Stimulated activated CD8-positive, alpha-beta memory T cell treated with anti-CD3 and anti-CD28 coated beads, Interleukin-12 subunit alpha, Interleukin-12 subunit beta, amount 100 ng/mL, for 1 hour (primary cell): ENCODE results near the gene CCDC78.

ENCODE experiments used
- DNase-seq: peaks from one replicate; pipeline ENCODE4 v3.0.0-alpha.2; 2020; ENCODE audit warnings: low read depth

The CCDC78 gene

DNA sequence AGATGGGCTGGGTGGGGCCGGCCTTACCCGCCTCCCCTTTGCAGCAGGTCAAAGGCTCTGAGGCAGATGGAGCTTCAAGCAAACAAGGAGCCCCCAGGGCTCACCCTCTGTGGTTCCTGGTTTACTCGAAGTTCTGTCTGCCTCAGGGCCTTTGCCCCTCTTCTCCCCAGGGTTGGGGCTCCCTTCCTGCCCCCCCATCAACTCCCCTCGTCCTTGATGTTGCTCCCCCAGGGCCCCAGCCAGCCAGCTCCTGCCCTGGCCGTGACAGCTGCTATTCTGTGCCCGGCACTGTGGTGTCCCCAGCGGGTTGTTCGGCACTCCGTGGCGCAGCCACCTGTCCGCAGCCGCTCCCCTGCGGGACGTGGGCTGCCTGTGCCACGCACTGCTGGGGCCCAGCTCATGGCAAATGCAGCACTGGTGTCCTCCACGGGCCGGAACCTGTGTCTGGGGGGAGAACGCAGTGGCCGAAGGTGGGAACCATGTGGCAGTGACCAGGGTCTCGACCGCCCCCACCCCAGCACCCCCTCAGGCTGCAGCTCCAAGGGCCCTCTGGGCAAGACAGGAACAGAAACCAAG lies 15.7 kb downstream of the CCDC78 start:
- no peak for DNase-seq

GRCh38 chr16:709566-710499 lies 16.4 kb downstream of the CCDC78 start:
- no peak for DNase-seq

DNA sequence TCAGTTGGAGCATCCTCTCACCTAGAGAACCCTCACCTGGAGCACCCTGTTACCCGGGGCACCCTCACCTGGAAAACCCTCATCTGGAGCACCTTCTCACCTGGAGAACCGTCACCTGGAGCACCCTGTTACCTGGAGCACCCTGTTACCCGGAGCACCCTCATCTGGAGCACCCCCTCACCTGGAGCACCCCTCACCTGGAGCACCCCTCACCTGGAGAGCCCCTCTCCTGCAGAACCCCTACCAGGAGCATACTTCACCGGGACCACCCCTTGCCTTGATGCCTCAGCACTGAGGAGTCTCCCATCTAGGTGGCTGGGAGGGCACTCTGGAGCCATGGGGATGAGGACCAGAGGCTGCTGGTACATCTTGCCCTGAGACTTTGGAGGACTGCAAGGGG lies 17.3 kb downstream of the CCDC78 start:
- DNase-seq: no peak

DNA sequence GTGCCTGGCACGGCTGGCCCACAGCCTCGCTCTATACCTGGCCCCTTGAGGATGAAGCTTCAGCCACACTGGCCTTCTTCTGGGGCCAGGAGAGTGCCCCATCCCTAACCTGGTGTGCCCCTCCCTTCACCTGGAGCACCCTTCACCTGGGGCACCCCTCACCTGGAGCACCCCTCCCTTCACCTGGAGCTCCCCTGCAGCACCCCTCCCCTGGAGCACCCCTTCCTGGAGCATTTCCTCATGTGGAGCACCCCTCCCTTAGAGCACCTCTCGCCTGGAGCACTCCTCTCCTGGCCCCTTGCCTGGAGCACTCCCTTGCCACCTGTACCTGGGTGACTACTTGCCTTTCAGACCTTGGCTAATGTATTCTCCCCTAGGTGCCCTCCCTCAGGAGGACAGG lies 18.2 kb downstream of the CCDC78 start:
- no peak for DNase-seq

GRCh38 chr16:707062-707538 lies 19.1 kb downstream of the CCDC78 start:
- no peak for DNase-seq

DNA sequence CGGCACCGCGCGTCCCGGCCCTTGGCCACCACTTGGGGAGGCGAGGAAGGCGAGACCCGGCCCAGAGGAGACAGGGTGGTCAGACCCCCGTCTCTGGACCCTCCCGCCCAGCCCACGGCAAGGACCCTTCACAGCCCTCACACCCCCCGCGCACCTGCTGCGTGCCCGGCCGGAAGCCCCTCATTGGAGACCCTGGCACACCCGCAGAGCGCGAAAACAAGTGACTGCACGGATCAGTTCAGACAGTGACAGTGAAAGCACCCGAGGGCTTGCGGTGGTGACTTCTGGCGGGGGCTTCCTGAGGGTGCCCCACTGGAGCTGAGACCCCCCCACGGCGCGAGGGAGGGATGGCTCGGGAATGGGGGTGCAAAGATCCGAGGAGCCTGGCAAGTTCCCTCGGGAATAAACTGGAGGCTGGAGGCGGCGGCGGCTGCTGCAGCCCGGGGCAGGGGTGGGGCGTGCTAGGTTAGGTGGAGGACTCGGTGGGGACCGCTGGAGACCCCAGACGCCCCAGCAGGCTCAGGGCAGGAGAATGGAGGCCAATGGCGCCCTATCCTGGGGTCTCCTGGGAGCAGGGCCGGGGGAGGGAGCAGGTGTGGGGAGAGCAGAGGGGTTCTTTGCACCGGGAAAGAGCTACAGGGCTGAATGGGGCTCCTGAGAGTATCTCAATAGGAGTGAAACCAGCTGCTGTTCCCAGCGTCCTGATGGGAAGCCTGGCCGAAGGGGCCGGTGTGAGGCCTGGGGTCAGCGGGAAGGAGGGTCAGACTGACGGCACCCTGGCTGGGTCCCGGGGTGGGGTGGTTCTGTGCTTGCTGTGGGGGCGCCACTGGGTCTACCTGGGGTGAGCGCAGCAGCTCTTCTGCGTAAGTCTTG lies 19.8 kb downstream of the CCDC78 start:
- DNase-seq: no peak

GRCh38 chr16:705431-706188 lies 20.6 kb downstream of the CCDC78 start, which contains the start of gene FBXL16:
Gene FBXL16, minus strand, starts transcription at chr16:705801. Its CDS starts 8,396 bp downstream, at chr16:697405.
- no peak for DNase-seq

GRCh38 chr16:704552-705380 lies 21.5 kb downstream of the CCDC78 start:
- no peak for DNase-seq

- DNase-seq: no peak
Measured at GRCh38 chr16:704047-704446, 22.2 kb downstream of the CCDC78 start.

- DNase-seq: no peak
Measured at GRCh38 chr16:703406-703805, 22.8 kb downstream of the CCDC78 start.

DNA sequence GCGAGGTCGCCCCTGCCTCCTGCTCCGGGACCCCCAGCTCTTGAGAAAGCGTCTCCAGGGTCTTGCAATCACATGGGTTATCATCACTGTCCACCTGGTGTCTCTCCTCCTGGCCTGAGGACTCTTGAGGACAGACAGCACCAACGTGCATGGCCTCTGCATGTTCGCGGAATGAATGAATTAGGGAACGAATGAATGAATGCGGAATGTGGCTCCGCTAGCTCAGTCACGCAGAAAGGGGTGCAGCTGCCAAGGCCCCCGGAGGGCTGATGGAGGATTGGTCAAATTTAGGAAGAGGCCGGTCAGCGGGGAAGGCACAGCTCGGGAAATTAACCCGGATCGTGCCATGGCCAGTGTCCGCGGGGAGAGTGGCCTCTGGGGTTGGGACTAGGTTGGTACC lies 23.9 kb downstream of the CCDC78 start:
- DNase-seq: no peak

DNA sequence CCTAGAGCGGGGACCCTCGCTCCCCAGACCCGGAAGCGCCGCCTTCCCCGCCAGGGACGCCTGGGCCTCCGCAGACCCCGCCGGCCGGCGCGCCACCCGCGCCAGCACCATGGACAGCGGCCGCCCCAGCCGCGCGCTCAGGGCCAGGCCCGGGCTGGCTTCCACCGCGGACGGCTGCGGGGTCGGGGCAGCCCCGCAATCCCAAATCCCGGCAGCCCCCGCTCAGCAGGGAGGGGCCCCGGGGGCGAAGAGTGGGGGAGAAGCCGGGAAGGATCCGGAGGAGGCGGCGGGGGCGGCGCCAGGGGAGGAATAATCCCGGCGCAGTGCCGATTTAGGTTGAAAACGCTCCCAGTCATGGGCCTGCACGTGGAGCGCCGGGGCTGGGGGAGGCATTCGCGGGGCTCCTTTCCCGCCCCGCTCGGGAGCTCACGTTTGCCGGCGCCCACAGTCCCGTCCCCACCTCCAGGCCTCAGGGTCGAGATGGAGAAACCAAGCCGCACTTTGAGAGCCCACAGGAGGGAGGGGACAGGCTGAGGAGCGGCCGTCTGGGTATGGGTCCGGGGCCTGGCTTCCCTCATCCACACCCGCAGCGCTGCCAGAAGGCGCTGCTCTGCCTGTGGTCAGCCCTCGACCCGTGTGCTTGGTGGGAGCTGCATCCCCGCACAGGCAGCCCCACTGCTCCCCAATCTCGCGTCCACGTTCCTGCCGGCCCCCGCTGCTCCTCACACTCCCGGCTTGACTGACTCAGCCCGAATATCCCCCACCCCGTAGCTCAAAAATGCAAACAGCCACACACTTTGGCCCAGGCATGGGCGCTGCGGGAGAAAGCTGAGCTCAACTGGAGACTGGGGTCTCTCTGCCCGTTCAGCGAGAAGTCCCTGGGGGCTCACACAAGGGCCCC lies 25.3 kb downstream of the CCDC78 start:
- no peak for DNase-seq

DNA sequence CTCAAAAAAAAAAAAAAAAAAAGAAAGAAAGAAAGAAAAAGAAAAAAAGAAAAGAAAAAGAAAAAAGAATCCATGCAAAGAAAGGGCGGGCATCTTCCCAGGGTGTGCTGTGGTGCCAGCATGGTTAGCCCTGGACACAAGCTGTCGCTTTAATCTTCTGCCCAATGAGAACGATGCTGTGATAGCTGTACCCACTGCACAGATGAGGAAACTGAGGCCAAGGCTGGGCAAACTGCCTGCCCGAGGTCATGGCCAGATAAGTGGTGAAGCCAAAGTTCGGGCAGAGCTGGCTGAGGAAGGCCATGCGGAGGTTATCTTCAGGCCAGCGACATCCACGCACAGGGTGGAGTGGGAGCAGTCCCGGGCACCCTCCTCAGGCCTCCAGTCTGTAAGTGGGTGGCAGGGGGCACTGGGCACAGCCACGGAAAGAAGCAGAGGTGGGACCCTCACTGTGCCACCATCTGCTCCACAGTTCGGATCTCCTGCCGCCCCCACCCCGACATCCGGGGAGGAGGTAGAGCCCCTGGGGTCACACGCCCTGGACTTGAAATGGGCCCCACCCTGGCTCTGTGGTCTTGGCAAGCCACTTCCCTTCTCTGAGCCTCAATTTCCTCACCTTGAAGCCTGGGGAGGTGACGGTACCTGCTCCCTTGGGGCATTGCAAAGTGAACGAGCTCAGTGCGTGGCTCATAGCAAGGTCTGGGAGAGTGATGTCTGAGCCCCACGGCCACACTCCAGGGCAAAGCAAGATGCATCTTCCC lies 27.2 kb downstream of the CCDC78 start:
- no peak for DNase-seq

- peak; percentile 38 for DNase-seq
Measured at GRCh38 chr16:695355-696089, 30.7 kb downstream of the CCDC78 start.

GRCh38 chr16:694863-695354 lies 31.3 kb downstream of the CCDC78 start:
- no peak for DNase-seq

DNA sequence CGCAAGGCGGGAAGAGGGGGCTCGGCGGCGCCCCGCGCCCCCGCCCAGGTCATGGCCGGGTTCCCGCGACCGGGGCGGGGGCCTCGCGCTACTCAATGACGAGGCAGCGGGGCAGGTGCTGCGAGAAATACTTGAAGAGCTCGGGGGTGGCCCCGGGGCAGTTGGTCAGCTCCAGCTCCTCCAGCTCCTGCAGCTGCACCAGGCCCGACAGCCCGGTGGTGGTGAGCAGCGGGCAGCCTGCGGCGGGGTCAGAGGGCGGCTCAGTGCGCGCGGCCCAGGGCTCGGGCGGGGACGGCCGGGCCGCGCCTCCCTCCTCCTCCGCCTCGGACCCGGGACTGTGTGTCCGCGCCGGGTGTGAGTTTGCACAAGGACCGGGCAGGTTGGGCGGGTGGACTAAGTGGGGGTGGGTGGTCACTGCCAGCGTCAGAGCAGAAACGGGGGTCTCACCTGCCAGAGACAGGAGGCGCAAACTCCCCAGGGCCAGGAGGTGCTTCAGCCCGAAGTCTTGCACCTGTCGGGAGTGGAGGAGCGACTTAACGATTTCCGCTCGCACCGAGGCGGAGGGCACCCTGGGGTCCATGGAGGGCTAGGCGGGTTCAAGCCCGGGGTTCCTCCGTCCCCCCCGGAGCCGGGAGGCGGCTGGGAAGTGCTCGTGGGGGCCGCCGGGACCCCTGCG lies 31.9 kb downstream of the CCDC78 start:
- DNase-seq: no peak

DNA sequence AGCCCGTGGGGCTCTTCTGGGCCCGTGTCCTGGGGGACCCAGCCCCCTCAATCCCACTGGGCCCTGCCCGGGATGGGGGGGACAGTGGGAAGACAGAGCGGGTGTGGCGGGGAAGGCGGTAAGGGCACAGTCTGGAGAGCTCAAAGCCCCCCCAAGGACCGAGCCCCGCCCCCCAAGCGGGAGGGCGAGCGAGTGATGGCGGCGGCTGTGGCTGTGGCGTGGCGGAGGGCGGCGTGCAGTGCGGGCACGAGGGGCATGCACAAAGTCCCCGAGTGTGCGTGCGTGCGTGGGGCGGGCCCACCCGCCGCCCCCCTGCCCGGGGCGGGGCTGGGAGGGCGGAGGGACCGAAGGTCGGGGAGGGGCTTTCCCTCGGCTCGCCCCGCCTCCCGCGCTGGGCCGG lies 32.5 kb downstream of the CCDC78 start:
- no peak for DNase-seq
